Activated B cell treated with CpG ODN at 0.5 μM for 24 hours (primary cell): Measurements from ENCODE around the gene GSK3A. TPM values are rescaled to one million over a fixed set of nuclear protein-coding genes. Genes with fewer than 3 reads are reported as not detected.
A peak's percentile ranks its signal among the peaks of the same experiment; 100 is the strongest.

Experiments
- ATAC-seq: fragments of 200-7000 bp; cut with Tn5 transposase; one replicate; pipeline ENCODE4 v1.10.0; 2021; ENCODE audit warnings: low read depth, mild to moderate bottlenecking, moderate library complexity
- CTCF ChIA-PET: fragments of 350-600 bp; sonication (Branson Sonifier 250); formaldehyde crosslinking; loops from one replicate; lab custom pipeline; 2021; ENCODE audit warnings: antibody characterized with exemption; lab: Charles Lee
- POLR2A ChIA-PET: fragments of 350-600 bp; sonication (Branson Sonifier 250); formaldehyde crosslinking; loops from one replicate; lab custom pipeline; 2021; ENCODE audit warnings: antibody characterized with exemption; lab: Charles Lee
- DNase-seq: peaks from one replicate; pipeline ENCODE4 v3.0.0; 2022
- H3K27ac Mint-ChIP-seq: one replicate; pipeline ENCODE4 v1.8.0; 2020; ENCODE audit warnings: mixed read lengths
- H3K27me3 Mint-ChIP-seq: one replicate; pipeline ENCODE4 v1.8.0; 2021; ENCODE audit warnings: mixed read lengths
- H3K36me3 Mint-ChIP-seq: one replicate; pipeline ENCODE4 v1.8.0; 2021; ENCODE audit warnings: low read depth, mixed read lengths
- H3K4me1 Mint-ChIP-seq: one replicate; pipeline ENCODE4 v1.8.0; 2021; ENCODE audit warnings: mixed read lengths
- H3K4me3 Mint-ChIP-seq: one replicate; pipeline ENCODE4 v1.8.0; 2020; ENCODE audit warnings: mild to moderate bottlenecking, mixed read lengths
- H3K9me3 Mint-ChIP-seq: one replicate; pipeline ENCODE4 v1.8.0; 2020; ENCODE audit warnings: mixed read lengths
- intact Hi-C: fragments of 100-400 bp; cut with micrococcal nuclease; formaldehyde crosslinking; loops from one replicate; pipeline ENCODE4 v1.15.1; 2024
- total RNA-seq: library from RNA; stranded (reverse); gene quantifications from 2 replicates; pipeline ENCODE4 v1.2.3, GENCODE V29; 2022
- TF ChIP-seq, protein P1 (sequence below): fragments of 200-600 bp; IDR thresholded peaks from one replicate; pipeline ENCODE4 v1.8.0; 2022; ENCODE audit warnings: antibody characterized with exemption, mild to moderate bottlenecking

The GSK3A gene
- total RNA-seq, 1 donor from 2014 or later: 38.6 TPM

DNA sequence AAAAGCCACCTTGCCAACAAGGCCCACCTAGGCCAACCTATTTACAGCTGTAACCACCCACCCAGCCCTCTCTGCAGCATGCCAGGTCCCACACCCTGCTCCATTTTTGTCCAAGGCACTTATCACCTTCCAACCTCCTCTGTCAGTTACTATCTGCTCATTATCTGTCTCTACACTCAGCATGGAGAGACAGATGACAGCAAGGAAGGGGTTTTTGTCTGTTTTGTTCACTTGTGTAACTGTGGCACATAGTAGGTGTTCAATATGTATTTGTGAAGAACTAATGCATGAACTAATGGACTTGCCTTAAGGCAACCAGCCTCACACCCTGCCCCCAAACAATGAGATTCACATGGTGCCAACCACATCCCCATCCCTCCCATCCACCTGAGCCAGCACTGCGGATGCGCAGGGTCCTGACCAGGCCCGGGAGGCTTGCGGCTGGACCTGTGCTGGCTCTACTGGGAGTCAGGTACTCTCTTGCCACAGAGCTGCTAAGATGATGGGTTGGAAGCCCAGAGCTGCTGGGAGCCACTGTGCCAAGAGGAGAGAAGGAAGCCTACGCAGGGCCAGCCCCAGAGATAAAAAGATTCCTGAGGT, 42.2 kb downstream of the GSK3A start:
- Mint-ChIP-seq H3K4me3 (peak overlapping the region; percentile 68), H3K4me1 (peaks cover 91% of the 10 kb centered on the region), H3K27me3 (no peaks in the 10 kb centered on the region), H3K9me3 (no peaks in the 10 kb centered on the region), H3K27ac (peak overlapping the region; percentile 93), H3K36me3 (peaks cover 57% of the 10 kb centered on the region)
- DNase-seq (no peak), ATAC-seq (no peak)
- TF ChIP-seq, protein P1, sequence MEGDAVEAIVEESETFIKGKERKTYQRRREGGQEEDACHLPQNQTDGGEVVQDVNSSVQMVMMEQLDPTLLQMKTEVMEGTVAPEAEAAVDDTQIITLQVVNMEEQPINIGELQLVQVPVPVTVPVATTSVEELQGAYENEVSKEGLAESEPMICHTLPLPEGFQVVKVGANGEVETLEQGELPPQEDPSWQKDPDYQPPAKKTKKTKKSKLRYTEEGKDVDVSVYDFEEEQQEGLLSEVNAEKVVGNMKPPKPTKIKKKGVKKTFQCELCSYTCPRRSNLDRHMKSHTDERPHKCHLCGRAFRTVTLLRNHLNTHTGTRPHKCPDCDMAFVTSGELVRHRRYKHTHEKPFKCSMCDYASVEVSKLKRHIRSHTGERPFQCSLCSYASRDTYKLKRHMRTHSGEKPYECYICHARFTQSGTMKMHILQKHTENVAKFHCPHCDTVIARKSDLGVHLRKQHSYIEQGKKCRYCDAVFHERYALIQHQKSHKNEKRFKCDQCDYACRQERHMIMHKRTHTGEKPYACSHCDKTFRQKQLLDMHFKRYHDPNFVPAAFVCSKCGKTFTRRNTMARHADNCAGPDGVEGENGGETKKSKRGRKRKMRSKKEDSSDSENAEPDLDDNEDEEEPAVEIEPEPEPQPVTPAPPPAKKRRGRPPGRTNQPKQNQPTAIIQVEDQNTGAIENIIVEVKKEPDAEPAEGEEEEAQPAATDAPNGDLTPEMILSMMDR: no peak
- ChIA-PET CTCF (interaction anchor here (0.9 to 2.3 kb wide), 6 partner anchors 16 to 92 kb away, joined by 3 to 9 read pairs (median 4); no protein-coding TSS in a partner anchor), POLR2A (interaction anchor here (0.6 to 5.3 kb wide), 10 partner anchors 13 to 91 kb away, joined by 3 to 31 read pairs (median 4); partner anchors contain the start of genes CIC and DEDD2)
- intact Hi-C loops: loop anchor here (5.0 kb wide), 2 partner anchors 82 to 88 kb away; no protein-coding TSS in a partner anchor

DNA sequence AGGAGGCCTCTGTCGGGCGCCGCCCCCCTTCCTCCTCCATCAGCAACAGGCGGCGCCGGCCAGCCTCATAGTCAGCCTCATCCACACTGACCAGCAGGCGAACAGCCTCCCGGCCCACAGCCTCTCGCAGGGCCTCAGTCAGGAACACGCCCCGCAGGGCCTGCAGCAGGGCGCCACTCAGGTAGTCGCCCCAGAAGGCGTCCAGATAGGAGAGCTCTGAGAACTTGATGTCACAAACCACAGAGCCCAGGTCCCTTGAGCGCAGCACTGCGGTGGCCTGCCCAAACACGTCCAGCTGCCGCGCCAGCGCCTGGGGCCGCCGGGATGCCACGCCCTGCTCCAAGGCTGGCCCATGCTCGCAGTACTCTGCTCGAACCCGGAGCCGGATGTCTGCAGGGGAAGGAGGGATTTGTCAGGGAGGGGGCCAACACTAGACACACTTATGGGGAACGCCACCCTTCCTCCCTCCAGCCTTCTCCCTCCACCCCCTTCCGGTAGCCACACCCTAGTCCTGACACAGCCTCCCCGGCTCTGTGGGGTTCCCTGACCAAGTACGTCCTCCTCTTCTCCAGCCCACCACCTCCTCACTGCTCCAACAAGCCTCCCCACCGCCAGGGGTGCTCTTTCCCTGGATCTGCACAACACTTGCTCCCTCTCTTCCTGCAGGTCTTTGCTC, 42.8 kb downstream of the GSK3A start:
- H3K36me3 Mint-ChIP-seq: peaks cover 51% of the 10 kb centered on the region
- TF ChIP-seq, protein P1: no peak
- intact Hi-C loops: loop anchor here (2.0 to 5.0 kb wide), 4 partner anchors 15 to 87 kb away; no protein-coding TSS in a partner anchor
- H3K4me3 Mint-ChIP-seq: peak overlapping the region; percentile 68
- H3K9me3 Mint-ChIP-seq: no peaks in the 10 kb centered on the region
- ChIA-PET POLR2A (interaction anchor here (0.6 to 5.3 kb wide), 14 partner anchors 12 to 109 kb away, joined by 3 to 31 read pairs (median 4); partner anchors contain the start of genes CIC, DEDD2 and POU2F2), CTCF (interaction anchor here (1.1 to 1.9 kb wide), 6 partner anchors 15 to 90 kb away, joined by 3 to 8 read pairs (median 5); partner anchors contain the start of gene DEDD2)
- no peaks in the 10 kb centered on the region for H3K27me3 Mint-ChIP-seq
- ATAC-seq (peak; percentile 44), DNase-seq (peak; percentile 47)
- peaks cover 87% of the 10 kb centered on the region for H3K4me1 Mint-ChIP-seq
- H3K27ac Mint-ChIP-seq: peak overlapping the region; percentile 93

DNA sequence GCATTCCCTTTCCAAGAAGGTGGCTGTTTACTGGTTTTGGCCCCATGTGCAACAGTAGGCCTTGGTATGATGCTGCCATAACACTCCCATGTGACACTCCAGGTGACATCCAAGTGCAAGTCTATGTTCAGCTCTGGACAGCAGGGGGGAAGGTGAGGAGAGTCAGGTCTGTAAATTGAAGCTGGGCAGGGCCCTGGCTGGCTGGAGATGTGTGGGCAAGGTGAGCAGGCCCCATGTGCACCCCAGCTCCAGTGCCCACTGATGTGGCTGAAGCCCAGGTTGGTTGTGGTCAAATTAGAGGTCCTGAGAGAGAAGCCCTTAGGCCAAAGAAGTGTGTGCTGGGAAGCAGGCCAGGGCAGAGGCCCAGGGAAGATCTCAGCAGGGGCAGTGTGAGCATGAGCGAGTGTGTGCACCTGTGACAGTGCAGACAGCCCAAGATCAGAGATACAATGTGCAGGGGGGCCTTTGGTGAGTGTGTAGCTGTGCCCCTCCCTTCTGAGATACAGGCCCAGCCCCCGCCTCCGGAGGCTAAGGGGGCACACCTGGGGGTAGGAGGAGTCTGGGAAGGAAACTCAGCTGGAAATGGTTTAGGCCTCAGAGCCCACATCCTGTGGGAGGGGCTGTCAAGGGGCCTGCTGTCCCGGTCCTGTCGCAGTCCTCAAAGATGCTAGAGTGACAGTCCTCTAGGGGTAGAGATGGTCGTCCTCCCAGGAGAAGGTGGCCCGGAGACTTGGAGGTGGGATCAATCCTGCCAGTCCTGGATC, 43.5 kb downstream of the GSK3A start:
- peak; percentile 40 for ATAC-seq
- Mint-ChIP-seq H3K36me3 (peaks cover 44% of the 10 kb centered on the region), H3K9me3 (no peaks in the 10 kb centered on the region), H3K4me3 (peak overlapping the region; percentile 68), H3K4me1 (peaks cover 84% of the 10 kb centered on the region), H3K27me3 (no peaks in the 10 kb centered on the region), H3K27ac (peak overlapping the region; percentile 93)
- POLR2A ChIA-PET: interaction anchor here (0.5 to 5.3 kb wide), 12 partner anchors 17 to 108 kb away, joined by 3 to 31 read pairs (median 6); partner anchors contain the start of genes CIC, DEDD2 and POU2F2
- TF ChIP-seq, protein P1: no peak
- CTCF ChIA-PET: interaction anchor here (1.1 to 2.6 kb wide), 7 partner anchors 14 to 90 kb away, joined by 3 to 8 read pairs (median 5); partner anchors contain the start of gene DEDD2
- DNase-seq: no peak
- intact Hi-C loops: loop anchor here (2.0 kb wide), 2 partner anchors 14 to 22 kb away; no protein-coding TSS in a partner anchor

DNA sequence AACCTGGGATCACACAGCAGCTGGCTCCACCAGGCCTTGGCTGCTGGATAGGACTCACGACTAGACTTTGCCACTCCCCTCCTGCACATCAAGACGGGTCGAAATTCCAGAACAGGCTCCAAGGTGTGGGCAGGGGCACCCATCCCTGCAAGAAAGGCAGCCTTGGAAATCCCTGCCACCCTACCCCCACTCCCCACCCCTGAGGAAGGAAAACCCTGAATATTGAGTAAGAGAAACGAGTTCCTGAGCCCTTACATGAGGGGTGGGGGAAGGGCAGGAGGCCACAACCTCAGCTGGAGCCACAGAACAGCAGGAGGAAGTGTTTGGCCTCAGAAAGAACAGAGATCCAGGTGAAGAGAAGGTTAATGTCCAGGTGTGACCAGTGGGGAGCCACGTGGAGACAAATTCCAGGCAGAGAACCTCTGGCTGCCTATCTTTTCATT, 45.0 kb downstream of the GSK3A start:
- no peak for ATAC-seq
- TF ChIP-seq, protein P1: no peak
- peaks cover 71% of the 10 kb centered on the region for H3K4me1 Mint-ChIP-seq
- peak overlapping the region; percentile 80 for H3K27ac Mint-ChIP-seq
- peak overlapping the region; percentile 29 for H3K4me3 Mint-ChIP-seq
- no peaks in the 10 kb centered on the region for H3K27me3 Mint-ChIP-seq
- ChIA-PET POLR2A (interaction anchor here (0.7 kb wide), 1 partner anchor 8 kb away, joined by 10 read pairs; no protein-coding TSS in a partner anchor), CTCF (interaction anchor here (0.7 to 2.6 kb wide), 4 partner anchors 12 to 88 kb away, joined by 3 to 8 read pairs (median 5); no protein-coding TSS in a partner anchor)
- intact Hi-C loops: no loop called here
- peaks cover 2% of the 10 kb centered on the region for H3K9me3 Mint-ChIP-seq
- DNase-seq: no peak
- H3K36me3 Mint-ChIP-seq: peaks cover 36% of the 10 kb centered on the region
